HepG2 (cell line): ENCODE results near the gene GGA1. TPM values are rescaled to one million over a fixed set of nuclear protein-coding genes. Genes with fewer than 3 reads are reported as not detected.
A peak's percentile ranks its signal among the peaks of the same experiment; 100 is the strongest.

Experiments
- CENPT ChIP-seq: sonication (generic); formaldehyde crosslinking; IDR thresholded peaks from 2 replicates; pipeline ENCODE4 v1.8.0; 2022; ENCODE audit warnings: low read depth, mild to moderate bottlenecking, moderate library complexity, missing genetic modification reagents
- ESRRA ChIP-seq: sonication (generic); formaldehyde crosslinking; IDR thresholded peaks from 2 replicates; pipeline ENCODE4 v1.5.1; 2020; ENCODE audit warnings: mild to moderate bottlenecking, low read depth, missing genetic modification reagents
- FOXM1 ChIP-seq: sonication (generic); formaldehyde crosslinking; IDR thresholded peaks from 2 replicates; pipeline ENCODE4 v1.5.0; 2020; ENCODE audit warnings: missing genetic modification reagents
- IRF2 ChIP-seq: IDR thresholded peaks from 2 replicates; pipeline ENCODE4 v1.6.1; 2018; ENCODE audit warnings: missing genetic modification reagents, missing compliant biosample characterization
- MTF2 ChIP-seq: sonication (generic); formaldehyde crosslinking; IDR thresholded peaks from 2 replicates; pipeline ENCODE4 v1.5.0; 2020; ENCODE audit warnings: missing genetic modification reagents, borderline replicate concordance
- NCOA2 ChIP-seq: sonication (generic); formaldehyde crosslinking; IDR thresholded peaks from 2 replicates; pipeline ENCODE4 v1.8.0; 2022; ENCODE audit warnings: inconsistent platforms
- WIZ ChIP-seq: sonication (generic); formaldehyde crosslinking; IDR thresholded peaks from 2 replicates; pipeline ENCODE4 v1.5.1; 2020; ENCODE audit warnings: mild to moderate bottlenecking, missing genetic modification reagents
- polyA plus RNA-seq, 8 experiments: library from polyadenylated mRNA; depleted of rRNA in 3 of 8; stranded (reverse) in 7 of 8; unstranded in 1 of 8; fragments of >200 nt; fragmentation: Illumina TruSeq in 4 of 8; extraction: Trizol in 4 of 8; gene quantifications; 2 replicates each; pipeline versions ENCODE4 v1.2.1 to v1.2.3, GENCODE V29; 2011 to 2016; ENCODE audit warnings: low read depth in 4 of 8, missing spikeins in 1 of 8, mixed read lengths in 1 of 8; ENCODE audit not compliant: insufficient read depth in 1 of 8
- total RNA-seq, 5 experiments: library from RNA; depleted of rRNA; stranded (reverse); fragments of >200 nt; fragmentation: Illumina TruSeq; extraction: Trizol; gene quantifications; 2 replicates each; pipeline ENCODE4 v1.2.3, GENCODE V29; 2016; ENCODE audit warnings: low read depth in 1 of 5
- TF ChIP-seq, protein P1 (sequence below): sonication (generic); formaldehyde crosslinking; IDR thresholded peaks from 2 replicates; pipeline ENCODE4 v1.4.0; 2020; ENCODE audit warnings: missing genetic modification reagents, low read depth, mild to moderate bottlenecking, borderline replicate concordance
- TF ChIP-seq, protein P2 (sequence below), 2 experiments: sonication (generic) in 1 of 2; formaldehyde crosslinking in 1 of 2; IDR thresholded peaks; 2 replicates each; pipeline versions ENCODE4 v1.6.1 to v1.9.0; 2014 to 2022; ENCODE audit warnings: antibody characterized with exemption in 1 of 2, borderline replicate concordance in 1 of 2, inconsistent platforms in 1 of 2, low read depth in 1 of 2, missing genetic modification reagents in 1 of 2
- TF ChIP-seq, protein P3 (sequence below): sonication (generic); formaldehyde crosslinking; IDR thresholded peaks from 2 replicates; pipeline ENCODE4 v1.4.0; 2020; ENCODE audit warnings: missing genetic modification reagents
- TF ChIP-seq, protein P4 (sequence below): sonication (generic); formaldehyde crosslinking; IDR thresholded peaks from 2 replicates; pipeline ENCODE4 v1.4.0; 2020; ENCODE audit warnings: mild to moderate bottlenecking, missing genetic modification reagents
- TF ChIP-seq, protein P5 (sequence below): sonication (generic); formaldehyde crosslinking; IDR thresholded peaks from 2 replicates; pipeline ENCODE4 v1.5.1; 2020; ENCODE audit warnings: mild to moderate bottlenecking, missing genetic modification reagents

GGA1 gene
- total and polyA plus RNA-seq, 2 of the 13 experiments (the other 11 are each of a cell fraction or from before 2014, with no cell fraction given) = 29.1 to 87.2 TPM

DNA sequence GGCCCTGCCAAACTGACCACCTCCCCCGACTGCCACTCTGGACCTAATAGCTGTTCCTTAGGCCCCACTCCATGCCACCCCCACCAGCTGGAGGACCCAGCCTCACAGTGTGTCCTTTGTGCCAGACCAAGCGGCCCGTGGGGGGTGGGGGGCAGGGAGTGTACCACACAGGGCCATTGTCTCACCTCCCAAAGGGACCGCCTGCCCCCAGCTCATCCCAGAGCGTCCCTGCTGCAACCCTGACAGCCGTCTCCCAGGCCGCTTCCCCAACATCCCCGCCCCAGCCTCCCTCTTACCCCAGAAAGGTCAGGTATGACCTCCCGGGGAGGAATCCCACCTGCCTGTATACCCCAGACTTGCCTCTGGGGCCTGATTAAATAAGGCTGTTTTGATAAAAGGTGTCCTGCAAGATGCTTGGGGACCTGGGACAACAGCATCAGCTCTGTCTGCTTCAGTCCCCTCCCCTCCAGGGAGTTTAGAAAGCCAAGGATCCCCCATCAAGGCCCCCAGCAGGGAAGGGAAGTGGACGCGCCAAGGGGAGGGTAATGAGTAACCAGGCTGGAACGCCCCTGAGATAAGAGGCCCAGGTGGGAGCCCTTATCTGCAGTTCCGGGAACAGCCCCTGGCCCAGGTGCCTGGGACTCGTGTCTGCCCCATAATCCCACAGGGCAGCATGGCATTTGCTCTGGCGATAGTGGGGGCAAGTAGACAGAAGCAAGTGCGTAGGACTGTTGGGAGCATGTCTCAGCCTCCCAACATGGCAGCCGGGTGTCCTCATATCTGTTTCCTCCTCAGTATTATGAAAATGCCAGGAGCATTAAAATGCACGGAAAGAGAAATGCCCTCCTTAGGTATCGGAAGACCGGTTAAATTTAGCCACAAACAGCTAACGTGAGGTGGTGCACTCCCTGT lies 39.4 kb upstream of the GGA1 start (continued):
- no peak for TF ChIP-seq WIZ
- no peak for TF ChIP-seq ESRRA
- peak; percentile 88 for TF ChIP-seq NCOA2 (CRISPR knock-in tag)
- TF ChIP-seq CENPT = no peak
- TF ChIP-seq, protein P1, sequence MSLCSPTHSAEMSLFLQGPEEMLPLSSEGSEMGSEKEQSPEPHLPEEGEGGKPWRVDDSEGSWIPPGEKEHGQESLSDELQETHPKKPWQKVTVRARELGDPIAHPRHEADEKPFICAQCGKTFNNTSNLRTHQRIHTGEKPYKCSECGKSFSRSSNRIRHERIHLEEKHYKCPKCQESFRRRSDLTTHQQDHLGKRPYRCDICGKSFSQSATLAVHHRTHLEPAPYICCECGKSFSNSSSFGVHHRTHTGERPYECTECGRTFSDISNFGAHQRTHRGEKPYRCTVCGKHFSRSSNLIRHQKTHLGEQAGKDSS (CRISPR knock-in tag) = peak; percentile 89; the same call in 1 of the 2 replicates
- TF ChIP-seq IRF2 (CRISPR knock-in tag) = peak; percentile 79; the same call in 1 of the 2 replicates
- TF ChIP-seq MTF2 (CRISPR knock-in tag) = no peak
- no peak for TF ChIP-seq FOXM1 (CRISPR knock-in tag)
- TF ChIP-seq, protein P2, sequence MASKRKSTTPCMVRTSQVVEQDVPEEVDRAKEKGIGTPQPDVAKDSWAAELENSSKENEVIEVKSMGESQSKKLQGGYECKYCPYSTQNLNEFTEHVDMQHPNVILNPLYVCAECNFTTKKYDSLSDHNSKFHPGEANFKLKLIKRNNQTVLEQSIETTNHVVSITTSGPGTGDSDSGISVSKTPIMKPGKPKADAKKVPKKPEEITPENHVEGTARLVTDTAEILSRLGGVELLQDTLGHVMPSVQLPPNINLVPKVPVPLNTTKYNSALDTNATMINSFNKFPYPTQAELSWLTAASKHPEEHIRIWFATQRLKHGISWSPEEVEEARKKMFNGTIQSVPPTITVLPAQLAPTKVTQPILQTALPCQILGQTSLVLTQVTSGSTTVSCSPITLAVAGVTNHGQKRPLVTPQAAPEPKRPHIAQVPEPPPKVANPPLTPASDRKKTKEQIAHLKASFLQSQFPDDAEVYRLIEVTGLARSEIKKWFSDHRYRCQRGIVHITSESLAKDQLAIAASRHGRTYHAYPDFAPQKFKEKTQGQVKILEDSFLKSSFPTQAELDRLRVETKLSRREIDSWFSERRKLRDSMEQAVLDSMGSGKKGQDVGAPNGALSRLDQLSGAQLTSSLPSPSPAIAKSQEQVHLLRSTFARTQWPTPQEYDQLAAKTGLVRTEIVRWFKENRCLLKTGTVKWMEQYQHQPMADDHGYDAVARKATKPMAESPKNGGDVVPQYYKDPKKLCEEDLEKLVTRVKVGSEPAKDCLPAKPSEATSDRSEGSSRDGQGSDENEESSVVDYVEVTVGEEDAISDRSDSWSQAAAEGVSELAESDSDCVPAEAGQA (IDR thresholded peaks at IDR 0.05; ENCODE audit: low read depth) = no peak
- TF ChIP-seq, protein P2 (CRISPR knock-in tag; IDR thresholded peaks at IDR 0.05; ENCODE audit: borderline replicate concordance) = no peak
- TF ChIP-seq, protein P3, sequence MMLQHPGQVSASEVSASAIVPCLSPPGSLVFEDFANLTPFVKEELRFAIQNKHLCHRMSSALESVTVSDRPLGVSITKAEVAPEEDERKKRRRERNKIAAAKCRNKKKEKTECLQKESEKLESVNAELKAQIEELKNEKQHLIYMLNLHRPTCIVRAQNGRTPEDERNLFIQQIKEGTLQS (CRISPR knock-in tag) = no peak
- TF ChIP-seq, protein P4, sequence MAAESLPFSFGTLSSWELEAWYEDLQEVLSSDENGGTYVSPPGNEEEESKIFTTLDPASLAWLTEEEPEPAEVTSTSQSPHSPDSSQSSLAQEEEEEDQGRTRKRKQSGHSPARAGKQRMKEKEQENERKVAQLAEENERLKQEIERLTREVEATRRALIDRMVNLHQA = no peak
- TF ChIP-seq, protein P5, sequence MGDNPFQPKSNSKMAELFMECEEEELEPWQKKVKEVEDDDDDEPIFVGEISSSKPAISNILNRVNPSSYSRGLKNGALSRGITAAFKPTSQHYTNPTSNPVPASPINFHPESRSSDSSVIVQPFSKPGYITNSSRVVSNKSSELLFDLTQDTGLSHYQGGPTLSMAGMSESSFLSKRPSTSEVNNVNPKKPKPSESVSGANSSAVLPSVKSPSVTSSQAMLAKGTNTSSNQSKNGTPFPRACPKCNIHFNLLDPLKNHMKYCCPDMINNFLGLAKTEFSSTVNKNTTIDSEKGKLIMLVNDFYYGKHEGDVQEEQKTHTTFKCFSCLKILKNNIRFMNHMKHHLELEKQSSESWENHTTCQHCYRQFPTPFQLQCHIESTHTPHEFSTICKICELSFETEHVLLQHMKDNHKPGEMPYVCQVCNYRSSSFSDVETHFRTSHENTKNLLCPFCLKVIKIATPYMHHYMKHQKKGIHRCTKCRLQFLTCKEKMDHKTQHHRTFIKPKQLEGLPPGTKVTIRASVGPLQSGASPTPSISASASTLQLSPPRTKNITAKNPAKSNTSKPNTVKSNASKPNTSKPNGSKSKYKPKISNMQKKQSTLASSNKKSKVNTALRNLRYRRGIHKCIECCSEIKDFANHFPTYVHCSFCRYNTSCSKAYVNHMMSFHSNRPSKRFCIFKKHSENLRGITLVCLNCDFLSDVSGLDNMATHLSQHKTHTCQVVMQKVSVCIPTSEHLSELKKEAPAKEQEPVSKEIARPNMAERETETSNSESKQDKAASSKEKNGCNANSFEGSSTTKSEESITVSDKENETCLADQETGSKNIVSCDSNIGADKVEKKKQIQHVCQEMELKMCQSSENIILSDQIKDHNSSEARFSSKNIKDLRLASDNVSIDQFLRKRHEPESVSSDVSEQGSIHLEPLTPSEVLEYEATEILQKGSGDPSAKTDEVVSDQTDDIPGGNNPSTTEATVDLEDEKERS (CRISPR knock-in tag) = no peak
